Naive B cell (primary cell): ENCODE measurements around the gene FOXF2. TPM values are rescaled to one million over a fixed set of nuclear protein-coding genes. Genes with fewer than 3 reads are reported as not detected.

Experiments used
- ATAC-seq, 2 donors: fragments of 150-1000 bp; cut with Tn5 transposase; 2 replicates each; pipeline ENCODE4 v1.10.0; 2021; ENCODE audit warnings: low read depth in 2 of 2, mild to moderate bottlenecking in 2 of 2, moderate library complexity in 2 of 2
- DNase-seq: peaks from one replicate; pipeline ENCODE4 v3.0.0; 2022
- H3K27ac Mint-ChIP-seq, 6 donors: one replicate each; pipeline ENCODE4 v1.8.0; 2020 to 2022; ENCODE audit warnings: mild to moderate bottlenecking in 6 of 6, mixed read lengths in 6 of 6, moderate library complexity in 5 of 6, inconsistent platforms in 2 of 6
- H3K27me3 Mint-ChIP-seq, 3 donors: one replicate each; pipeline ENCODE4 v1.8.0; 2021 to 2022; ENCODE audit warnings: mixed read lengths in 3 of 3, mild to moderate bottlenecking in 1 of 3
- H3K36me3 Mint-ChIP-seq, 2 donors: one replicate each; pipeline ENCODE4 v1.8.0; 2020 to 2022; ENCODE audit warnings: mixed read lengths in 2 of 2, inconsistent platforms in 1 of 2, mild to moderate bottlenecking in 1 of 2
- H3K4me1 Mint-ChIP-seq, 3 donors: one replicate each; pipeline ENCODE4 v1.8.0; 2020 to 2022; ENCODE audit warnings: mixed read lengths in 3 of 3, inconsistent platforms in 1 of 3, mild to moderate bottlenecking in 1 of 3, moderate library complexity in 1 of 3
- H3K4me3 Mint-ChIP-seq, 8 donors: one replicate each; pipeline ENCODE4 v1.8.0; 2020 to 2022; ENCODE audit warnings: mild to moderate bottlenecking in 8 of 8, mixed read lengths in 8 of 8, moderate library complexity in 8 of 8, inconsistent platforms in 2 of 8
- H3K9me3 Mint-ChIP-seq, 7 donors: one replicate each; pipeline ENCODE4 v1.8.0; 2020 to 2022; ENCODE audit warnings: mixed read lengths in 7 of 7, mild to moderate bottlenecking in 5 of 7, inconsistent platforms in 2 of 7, moderate library complexity in 1 of 7
- polyA plus RNA-seq, 6 donors: library from polyadenylated mRNA; unstranded; fragments of 300-500 nt; fragmentation: Illumina TruSeq; gene quantifications; one replicate each; pipeline ENCODE4 v1.2.3, GENCODE V29; 2021; ENCODE audit warnings: low read depth in 6 of 6

FOXF2 gene
- polyA plus RNA-seq, 6 donors from 2014 or later: not detected

DNA sequence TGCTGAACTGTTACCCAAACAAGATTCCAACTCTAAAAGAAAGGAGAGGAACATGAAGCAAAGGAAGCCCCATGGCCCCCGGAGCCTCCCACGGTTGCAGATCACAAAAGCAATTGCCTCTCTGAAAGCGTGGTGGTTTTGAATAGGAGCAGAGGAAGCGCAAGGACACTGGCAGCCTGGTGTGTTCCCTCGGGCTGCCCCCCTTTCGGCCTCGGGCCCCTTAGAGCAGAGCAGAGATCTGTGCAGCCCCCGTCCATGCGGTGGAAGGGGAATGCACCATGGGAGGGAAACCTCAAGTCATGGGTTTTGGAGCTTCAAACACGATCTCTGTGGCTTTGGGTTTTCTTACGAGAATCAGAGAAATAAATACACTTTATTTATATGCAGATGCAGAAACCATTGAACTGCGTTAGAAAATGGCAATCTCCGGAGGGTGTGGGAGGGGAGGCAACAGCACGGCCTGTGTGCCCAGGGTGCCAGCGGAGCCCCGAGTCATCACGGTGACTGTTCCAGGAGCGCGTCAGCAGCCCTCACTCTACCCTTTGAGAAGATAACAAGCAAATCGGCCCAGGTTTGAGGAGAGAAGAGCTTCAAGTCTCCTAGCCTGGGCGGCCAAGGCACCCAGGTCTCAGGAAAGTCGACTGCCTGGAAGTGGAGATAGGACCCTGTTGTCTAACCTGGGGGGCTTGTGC is 20.5 kb downstream of the FOXF2 start:
- H3K36me3 Mint-ChIP-seq: no peaks in the 10 kb centered on the region
- H3K27me3 Mint-ChIP-seq: peaks cover 21 to 48% (median 37%) of the 10 kb centered on the region in 3 donors
- no peak for ATAC-seq
- DNase-seq: no peak
- H3K4me3 Mint-ChIP-seq: no peak overlapping the region
- H3K4me1 Mint-ChIP-seq: no peaks in the 10 kb centered on the region
- no peak overlapping the region for H3K27ac Mint-ChIP-seq
- H3K9me3 Mint-ChIP-seq: peaks cover 0 to 4% (median 0%) of the 10 kb centered on the region in 7 donors

DNA sequence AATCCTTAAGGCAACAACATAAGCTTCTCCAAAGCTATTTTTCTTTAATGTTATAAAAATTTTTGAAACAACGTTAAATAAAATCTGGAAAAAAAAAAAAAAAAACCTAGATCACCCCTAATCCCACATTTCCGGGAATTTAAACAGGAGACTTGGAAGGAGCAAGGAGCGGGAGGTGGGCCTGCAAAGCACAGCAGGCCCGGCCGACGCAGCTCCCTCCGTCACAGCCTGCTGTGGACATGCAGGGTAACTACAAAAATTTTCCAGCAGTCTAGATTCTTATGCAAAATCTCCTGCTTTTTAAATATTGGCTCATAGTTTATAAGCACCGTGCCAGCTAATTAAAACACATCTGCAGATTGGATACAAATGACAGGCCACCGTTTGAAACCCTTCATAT is 23.5 kb downstream of the FOXF2 start:
- DNase-seq (no peak), ATAC-seq (no peak)
- no peaks in the 10 kb centered on the region for H3K4me1 Mint-ChIP-seq
- H3K4me3 Mint-ChIP-seq: no peak overlapping the region
- H3K9me3 Mint-ChIP-seq: peaks cover 0 to 4% (median 0%) of the 10 kb centered on the region in 7 donors
- H3K36me3 Mint-ChIP-seq: no peaks in the 10 kb centered on the region
- H3K27me3 Mint-ChIP-seq: peaks cover 37 to 71% (median 52%) of the 10 kb centered on the region in 3 donors
- H3K27ac Mint-ChIP-seq: no peak overlapping the region

DNA sequence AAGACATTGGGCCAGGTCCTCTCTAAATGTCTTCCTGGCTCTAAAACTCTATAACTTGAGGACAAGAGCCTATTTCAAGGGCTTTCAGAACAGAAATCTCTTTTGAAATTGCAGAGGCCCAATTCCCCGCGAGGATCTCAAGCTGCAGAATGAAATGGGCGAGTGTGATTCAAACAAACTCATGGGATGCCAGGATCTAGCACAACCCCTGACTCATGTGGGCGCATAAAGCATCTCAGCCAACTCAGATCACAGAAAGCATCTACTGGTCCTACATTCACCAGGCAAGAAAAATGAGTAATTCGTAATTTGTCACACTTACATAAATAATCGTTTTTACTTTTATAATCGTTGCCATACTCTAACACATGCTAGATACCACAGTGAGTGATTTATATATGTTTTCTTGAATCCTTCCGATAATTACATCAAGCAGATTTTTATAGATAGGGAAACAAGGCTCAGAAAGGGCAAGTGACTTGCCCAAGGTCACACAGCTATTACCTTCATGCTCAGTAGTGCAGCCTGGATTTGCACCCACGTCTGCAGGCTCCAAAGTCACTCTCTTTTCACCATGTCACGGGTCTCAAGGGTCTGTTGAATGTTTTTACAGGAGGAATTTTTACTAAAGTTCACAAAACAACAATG is 26.2 kb downstream of the FOXF2 start:
- Mint-ChIP-seq H3K9me3 (peaks cover 0 to 10% (median 5%) of the 10 kb centered on the region in 7 donors), H3K36me3 (peaks cover 0 to 2% of the 10 kb centered on the region in 2 donors), H3K4me3 (no peak overlapping the region), H3K27ac (no peak overlapping the region), H3K4me1 (no peaks in the 10 kb centered on the region), H3K27me3 (peaks cover 23 to 61% (median 38%) of the 10 kb centered on the region in 3 donors)
- DNase-seq (no peak), ATAC-seq (no peak)

DNA sequence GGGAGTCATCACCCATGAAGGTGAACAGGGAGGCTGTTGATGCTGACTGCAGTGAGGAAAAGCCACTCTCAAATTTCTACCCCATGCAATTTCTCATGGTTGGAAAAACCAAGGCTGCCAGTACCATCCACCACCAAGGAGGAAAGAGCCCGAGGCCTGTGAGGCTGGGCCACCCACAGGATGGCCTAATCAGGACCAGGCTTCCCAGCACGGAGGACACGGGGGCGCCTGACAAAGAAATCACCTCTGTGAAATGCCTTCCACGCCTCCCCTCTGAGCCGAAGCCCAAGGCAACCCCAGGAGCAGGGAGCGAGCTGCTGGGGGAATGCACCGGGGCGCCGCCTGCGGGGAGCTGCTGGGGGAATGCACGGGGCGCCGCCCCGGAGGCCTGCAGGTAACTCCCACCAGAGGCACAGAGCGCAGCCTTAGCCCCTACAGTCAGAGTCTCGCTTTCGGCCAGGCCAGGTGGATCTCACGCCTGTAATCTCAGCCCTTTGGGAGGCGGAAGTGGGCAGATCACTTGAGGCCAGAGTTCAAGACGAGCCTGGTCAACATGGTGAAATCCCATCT is 26.9 kb downstream of the FOXF2 start:
- H3K27me3 Mint-ChIP-seq: peaks cover 29 to 63% (median 39%) of the 10 kb centered on the region in 3 donors
- H3K36me3 Mint-ChIP-seq: peaks cover 5 to 10% of the 10 kb centered on the region in 2 donors
- no peak overlapping the region for H3K4me3 Mint-ChIP-seq

DNA sequence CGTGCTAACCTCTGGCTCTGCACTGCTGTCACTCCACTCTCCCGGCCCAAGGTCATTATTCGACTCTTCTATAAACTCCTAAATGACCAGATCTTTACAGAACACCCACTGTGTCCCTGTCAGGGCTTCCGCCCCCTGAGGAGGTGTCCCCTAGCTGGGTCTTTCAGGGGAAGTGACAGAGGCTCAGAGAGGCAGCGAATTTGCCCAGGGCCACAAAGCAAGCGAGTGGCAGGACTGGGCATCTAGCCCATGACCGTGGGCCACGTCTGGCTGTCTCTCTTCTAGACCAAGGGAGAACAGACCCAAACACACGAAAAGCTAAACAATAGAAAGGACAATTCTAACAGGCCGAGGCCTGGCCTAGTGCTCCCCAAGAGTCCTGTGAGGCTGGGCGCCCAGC is 27.4 kb downstream of the FOXF2 start:
- ATAC-seq (no peak), DNase-seq (no peak)
- Mint-ChIP-seq H3K36me3 (peaks cover 6 to 10% of the 10 kb centered on the region in 2 donors), H3K27ac (peak overlapping the region in 1 of 6 donors; percentile 57), H3K9me3 (peaks cover 4 to 18% (median 11%) of the 10 kb centered on the region in 7 donors), H3K4me1 (no peaks in the 10 kb centered on the region), H3K4me3 (no peak overlapping the region), H3K27me3 (peaks cover 29 to 61% (median 39%) of the 10 kb centered on the region in 3 donors)

More for the DNA sequence above, 26.9 kb downstream of the FOXF2 start:
- no peak for ATAC-seq
- DNase-seq: no peak
- H3K9me3 Mint-ChIP-seq: peaks cover 4 to 17% (median 11%) of the 10 kb centered on the region in 7 donors
- no peaks in the 10 kb centered on the region for H3K4me1 Mint-ChIP-seq
- no peak overlapping the region for H3K27ac Mint-ChIP-seq

DNA sequence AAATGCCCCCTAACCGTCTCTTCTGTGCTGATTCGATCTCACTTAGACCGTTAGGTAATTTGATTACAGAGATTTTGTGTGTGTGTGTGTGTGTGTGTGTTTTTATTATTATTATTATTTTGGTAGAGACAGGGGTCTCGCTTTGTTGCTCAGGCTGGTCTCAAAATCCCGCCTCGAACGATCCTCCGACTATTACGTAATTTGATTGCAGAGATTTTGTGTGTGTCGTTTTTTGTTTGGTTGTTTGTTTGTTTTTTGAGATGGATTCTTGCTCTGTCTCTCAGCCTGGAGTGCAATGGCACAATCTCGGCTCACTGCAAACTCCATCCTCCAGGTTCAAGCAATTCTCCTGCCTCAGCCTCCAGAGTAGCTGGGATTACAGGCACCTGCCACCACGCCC is 28.3 kb downstream of the FOXF2 start:
- DNase-seq (no peak), ATAC-seq (no peak)
- Mint-ChIP-seq H3K4me1 (no peaks in the 10 kb centered on the region), H3K9me3 (peaks cover 4 to 18% (median 11%) of the 10 kb centered on the region in 7 donors), H3K36me3 (peaks cover 6 to 10% of the 10 kb centered on the region in 2 donors), H3K27me3 (peaks cover 34 to 59% (median 40%) of the 10 kb centered on the region in 3 donors), H3K27ac (peak overlapping the region in 1 of 6 donors; percentile 9), H3K4me3 (no peak overlapping the region)

DNA sequence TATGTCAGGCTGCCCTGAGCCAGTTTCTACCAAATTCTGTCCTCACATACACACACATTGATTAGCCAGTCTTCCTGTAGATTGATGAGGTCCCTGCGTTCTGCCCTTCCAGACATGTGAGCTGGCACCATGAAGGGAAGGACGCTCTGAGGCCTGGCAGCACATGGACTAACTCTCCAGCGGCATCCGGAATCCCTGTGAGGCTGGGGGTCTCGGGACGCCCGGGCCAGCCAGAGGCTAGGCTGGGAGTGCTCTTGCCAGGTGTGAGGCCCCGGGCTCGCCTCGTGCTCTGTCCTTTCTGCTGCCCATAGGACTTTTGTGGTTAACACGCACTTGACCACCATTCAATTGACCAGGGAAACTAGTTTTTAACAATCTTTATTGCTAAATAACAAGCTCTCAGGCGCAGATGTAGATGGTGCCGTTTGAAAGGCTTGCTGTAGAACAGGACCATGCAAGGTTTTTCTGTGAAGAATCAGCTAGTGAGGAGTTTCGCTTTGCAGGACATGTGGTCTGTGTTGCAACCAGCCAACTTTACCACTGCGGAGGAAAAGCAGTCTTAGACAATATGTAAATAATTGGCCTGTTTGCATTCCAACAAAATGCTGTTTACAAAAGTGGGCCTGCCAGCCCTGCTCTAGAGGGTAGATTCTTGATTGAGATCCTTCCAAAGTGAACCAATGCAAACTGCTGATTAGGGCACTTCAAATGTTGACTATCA is 29.3 kb downstream of the FOXF2 start:
- Mint-ChIP-seq H3K27ac (peak overlapping the region in 1 of 6 donors; percentile 7), H3K4me3 (no peak overlapping the region), H3K36me3 (peaks cover 6 to 10% of the 10 kb centered on the region in 2 donors), H3K9me3 (peaks cover 4 to 18% (median 11%) of the 10 kb centered on the region in 7 donors), H3K4me1 (no peaks in the 10 kb centered on the region), H3K27me3 (peaks cover 38 to 63% (median 39%) of the 10 kb centered on the region in 3 donors)
- ATAC-seq: no peak
- DNase-seq: no peak

DNA sequence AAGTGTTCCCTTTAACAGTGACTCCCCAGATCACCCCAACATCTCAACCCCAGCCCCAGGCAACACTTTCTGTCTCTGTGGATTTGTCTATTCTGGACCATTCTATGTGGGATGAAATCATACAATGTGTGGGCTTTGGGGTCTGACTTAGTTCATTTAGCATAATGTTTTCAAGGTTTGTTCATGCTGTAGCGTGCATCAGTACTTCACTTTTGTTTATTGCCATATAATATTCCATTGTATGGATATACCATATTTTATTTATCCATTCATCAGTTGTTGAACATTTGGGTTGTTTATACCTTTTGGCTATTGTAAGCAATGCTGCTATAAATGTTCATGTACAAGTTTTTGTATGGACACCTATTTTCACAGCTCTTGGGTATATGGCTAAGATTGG is 31.0 kb downstream of the FOXF2 start:
- H3K27me3 Mint-ChIP-seq: peaks cover 39 to 67% (median 46%) of the 10 kb centered on the region in 3 donors
- H3K36me3 Mint-ChIP-seq: peaks cover 6 to 10% of the 10 kb centered on the region in 2 donors
- H3K4me1 Mint-ChIP-seq: peaks cover 0 to 4% (median 4%) of the 10 kb centered on the region in 3 donors
- ATAC-seq (no peak), DNase-seq (no peak)
- H3K4me3 Mint-ChIP-seq: no peak overlapping the region
- H3K9me3 Mint-ChIP-seq: peaks cover 4 to 18% (median 11%) of the 10 kb centered on the region in 7 donors
- no peak overlapping the region for H3K27ac Mint-ChIP-seq

DNA sequence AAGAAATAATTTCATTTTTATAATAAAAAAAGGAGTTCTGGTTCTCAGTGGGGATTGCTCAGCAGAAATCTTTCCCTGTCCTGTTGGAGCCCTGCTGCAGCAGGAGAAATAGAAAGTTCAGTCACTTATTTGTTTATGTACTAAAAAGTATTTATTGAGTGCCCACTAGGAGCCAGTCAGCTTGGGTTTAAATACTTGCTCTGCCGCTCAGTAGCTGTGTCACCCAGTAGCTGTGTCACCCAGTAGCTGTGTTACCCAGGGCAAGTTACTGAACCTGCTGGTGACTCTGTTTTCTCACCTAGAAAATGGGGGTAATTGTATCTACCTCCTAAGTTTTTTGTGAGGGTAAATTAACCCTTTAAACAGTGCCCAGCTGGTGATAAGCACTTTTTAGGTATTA is 32.9 kb downstream of the FOXF2 start:
- Mint-ChIP-seq H3K27me3 (peaks cover 34 to 70% (median 54%) of the 10 kb centered on the region in 3 donors), H3K27ac (no peak overlapping the region), H3K36me3 (peaks cover 6 to 10% of the 10 kb centered on the region in 2 donors), H3K9me3 (peaks cover 4 to 18% (median 11%) of the 10 kb centered on the region in 7 donors), H3K4me3 (no peak overlapping the region), H3K4me1 (peaks cover 0 to 4% (median 4%) of the 10 kb centered on the region in 3 donors)
- no peak for DNase-seq
- no peak for ATAC-seq

DNA sequence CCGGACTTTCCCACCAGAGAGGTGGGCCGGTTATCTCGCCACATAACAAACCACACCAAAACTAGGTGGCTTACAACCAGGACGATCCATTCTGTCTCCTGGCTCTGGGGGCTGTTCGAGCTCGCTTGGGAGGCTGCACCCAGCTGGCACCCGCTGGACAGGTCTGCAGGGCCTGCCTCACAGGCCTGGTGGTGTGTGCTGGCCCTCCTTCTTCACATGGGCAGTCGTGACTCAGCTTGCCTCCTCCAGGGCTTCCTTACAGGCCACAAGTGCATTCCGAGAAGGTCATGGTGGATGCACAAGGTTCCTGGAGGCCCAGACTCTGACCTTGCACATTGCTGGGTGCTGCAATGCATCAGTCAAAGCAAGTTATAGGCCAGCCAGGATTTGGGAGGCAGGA is 34.2 kb downstream of the FOXF2 start:
- Mint-ChIP-seq H3K27me3 (peaks cover 31 to 67% (median 50%) of the 10 kb centered on the region in 3 donors), H3K4me1 (peaks cover 0 to 4% (median 4%) of the 10 kb centered on the region in 3 donors), H3K36me3 (peaks cover 6 to 10% of the 10 kb centered on the region in 2 donors), H3K27ac (no peak overlapping the region), H3K4me3 (no peak overlapping the region), H3K9me3 (peaks cover 4 to 18% (median 11%) of the 10 kb centered on the region in 7 donors)
- DNase-seq (no peak), ATAC-seq (no peak)

DNA sequence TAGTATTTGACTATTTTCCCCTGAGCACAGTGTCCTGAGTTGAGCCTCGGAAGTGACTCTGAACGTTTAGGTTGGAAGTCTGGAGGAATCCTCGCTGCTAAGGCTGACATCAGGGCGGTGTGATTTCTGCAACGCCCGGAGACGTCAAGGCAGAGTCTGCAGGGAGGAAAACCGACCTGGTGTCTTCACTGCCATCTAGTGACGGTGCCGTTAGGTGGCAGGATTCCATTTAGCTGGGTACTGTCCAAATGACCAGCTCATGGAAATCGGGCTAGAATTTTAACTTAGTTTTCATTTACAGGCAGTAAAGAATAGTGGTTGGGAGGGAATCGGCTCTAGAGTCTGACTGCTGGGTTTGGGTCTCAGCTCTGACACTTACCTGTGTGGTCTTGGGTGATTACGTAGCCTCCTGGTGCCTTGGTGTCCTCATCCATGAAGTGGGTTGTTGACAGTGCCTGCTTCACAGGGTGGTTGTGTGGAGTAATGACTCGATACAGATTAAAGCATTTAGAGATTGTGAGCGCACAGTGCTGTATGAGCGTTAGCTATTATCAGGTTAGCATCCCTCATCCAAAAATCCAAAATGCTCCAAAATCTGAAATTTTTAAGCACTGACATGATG is 35.0 kb downstream of the FOXF2 start:
- peaks cover 31 to 64% (median 50%) of the 10 kb centered on the region in 3 donors for H3K27me3 Mint-ChIP-seq
- peaks cover 0 to 4% (median 4%) of the 10 kb centered on the region in 3 donors for H3K4me1 Mint-ChIP-seq
- H3K36me3 Mint-ChIP-seq: peaks cover 6 to 10% of the 10 kb centered on the region in 2 donors
- no peak overlapping the region for H3K4me3 Mint-ChIP-seq
- no peak overlapping the region for H3K27ac Mint-ChIP-seq
- DNase-seq (no peak), ATAC-seq (no peak)
- peaks cover 4 to 18% (median 11%) of the 10 kb centered on the region in 7 donors for H3K9me3 Mint-ChIP-seq

DNA sequence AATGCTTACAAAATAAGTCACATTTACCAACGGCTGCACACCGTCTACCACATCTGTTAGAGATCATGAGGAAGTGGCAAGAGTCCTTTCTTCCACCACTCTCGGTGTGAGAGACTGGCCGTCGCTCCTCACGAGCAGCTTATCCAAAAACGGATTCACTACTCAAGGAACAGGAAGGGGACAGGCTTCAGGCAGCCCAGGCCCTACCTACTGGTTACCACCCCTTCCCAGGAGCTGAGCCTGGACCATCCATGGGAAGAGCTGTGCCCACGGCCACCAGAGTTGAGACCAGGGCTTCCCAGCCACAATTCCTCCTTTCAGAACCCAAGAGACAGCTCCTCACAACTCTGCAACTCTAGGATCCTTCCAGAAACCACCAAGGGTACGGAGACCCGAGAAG is 37.0 kb downstream of the FOXF2 start:
- ATAC-seq: no peak
- peaks cover 0 to 2% (median 0%) of the 10 kb centered on the region in 7 donors for H3K9me3 Mint-ChIP-seq
- no peak overlapping the region for H3K27ac Mint-ChIP-seq
- peaks cover 0 to 4% (median 4%) of the 10 kb centered on the region in 3 donors for H3K4me1 Mint-ChIP-seq
- no peak overlapping the region for H3K4me3 Mint-ChIP-seq
- H3K36me3 Mint-ChIP-seq: no peaks in the 10 kb centered on the region
- DNase-seq: no peak
- peaks cover 26 to 53% (median 38%) of the 10 kb centered on the region in 3 donors for H3K27me3 Mint-ChIP-seq

DNA sequence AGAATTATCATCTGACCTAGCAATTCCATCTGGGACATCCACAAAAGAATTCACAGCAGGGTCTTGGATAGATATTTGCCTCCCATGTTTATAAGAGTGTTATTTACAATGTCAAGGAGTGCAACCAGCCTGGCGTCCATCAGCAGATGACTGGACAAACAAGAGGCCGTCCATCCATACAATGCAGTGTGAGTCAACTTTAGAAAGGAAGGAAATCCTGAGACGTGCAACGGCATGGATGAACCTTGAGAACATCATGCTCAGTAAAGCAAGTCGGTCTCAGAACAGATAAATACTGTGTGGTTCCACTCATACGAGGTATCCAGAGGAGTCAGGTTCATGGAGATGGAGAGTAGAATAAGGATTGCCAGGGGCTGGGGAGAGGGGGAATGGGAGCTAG is 46.4 kb downstream of the FOXF2 start:
- no peaks in the 10 kb centered on the region for H3K9me3 Mint-ChIP-seq

More for the DNA sequence above, 46.4 kb downstream of the FOXF2 start:
- Mint-ChIP-seq H3K36me3 (no peaks in the 10 kb centered on the region), H3K27me3 (peaks cover 30 to 69% (median 47%) of the 10 kb centered on the region in 3 donors), H3K27ac (no peak overlapping the region), H3K4me1 (peaks cover 0 to 1% (median 0%) of the 10 kb centered on the region in 3 donors), H3K4me3 (no peak overlapping the region)
- DNase-seq (no peak), ATAC-seq (no peak)
